ENCODE results near the gene FZD2. TPM values are rescaled to one million over a fixed set of nuclear protein-coding genes. Genes with fewer than 3 reads are reported as not detected.
"Not testable (repeated sequence)": the region's sequence is repeated elsewhere in the genome, so short reads cannot be mapped to it uniquely, and the experiment has no call there.

Gene FZD2
- total and polyA plus RNA-seq, 3 experiments from 2014 or later, result 0.11 TPM; not detected in 2

GRCh38 chr17:44561237-44561623 is 3.9 kb downstream of the FZD2 start:
- CTCF ChIA-PET, result no interaction called here

GRCh38 chr17:44564429-44564828 is 7.1 kb downstream of the FZD2 start:
- Histone ChIP-seq H3K27ac (ENCODE audit: low read depth, low read length) (no peak overlapping the region), H3K36me3 (ENCODE audit: insufficient read depth, low read length) (no peaks in the 10 kb centered on the region), H3K27me3 (ENCODE audit: insufficient read depth, low read length, poor library complexity, severe bottlenecking) (peaks cover 5% of the 10 kb centered on the region), H3K4me3 (ENCODE audit: low read length) (no peak overlapping the region), H3K4me1 (ENCODE audit: insufficient read depth, low read length) (no peaks in the 10 kb centered on the region), H3K9me3 (ENCODE audit: low read length) (no peaks in the 10 kb centered on the region)
- Mint-ChIP-seq H3K4me3 (no peak overlapping the region), H3K9me3 (peaks cover 1 to 5% (median 4%) of the 10 kb centered on the region in 5 donors), H3K36me3 (peaks cover 0 to 5% (median 0%) of the 10 kb centered on the region in 3 donors), H3K27ac (no peak overlapping the region), H3K4me1 (peaks cover 0 to 5% (median 5%) of the 10 kb centered on the region in 3 donors), H3K27me3 (peaks cover 35 to 72% of the 10 kb centered on the region in 2 donors)
- ChIA-PET CTCF (no interaction called here), POLR2A (no interaction called here)
- DNase-seq, result no peak

More at GRCh38 chr17:44561237-44561623, 3.9 kb downstream of the FZD2 start:
- H3K4me3 Mint-ChIP-seq, result no peak overlapping the region
- no peak overlapping the region for H3K27ac Mint-ChIP-seq
- peaks cover 2% of the 10 kb centered on the region for H3K4me1 ChIP-seq (ENCODE audit: insufficient read depth, low read length)
- peaks cover 0 to 7% (median 5%) of the 10 kb centered on the region in 3 donors for H3K36me3 Mint-ChIP-seq
- peaks cover 17% of the 10 kb centered on the region for H3K27me3 ChIP-seq (ENCODE audit: insufficient read depth, low read length, poor library complexity, severe bottlenecking)
- no peaks in the 10 kb centered on the region for H3K9me3 ChIP-seq (ENCODE audit: low read length)
- POLR2A ChIA-PET, result no interaction called here
- no peak overlapping the region for H3K4me3 ChIP-seq (ENCODE audit: low read length)
- no peaks in the 10 kb centered on the region for H3K36me3 ChIP-seq (ENCODE audit: insufficient read depth, low read length)
- peaks cover 11 to 23% (median 18%) of the 10 kb centered on the region in 3 donors for H3K4me1 Mint-ChIP-seq
- no peak for DNase-seq
- peaks cover 1 to 5% (median 4%) of the 10 kb centered on the region in 5 donors for H3K9me3 Mint-ChIP-seq
- H3K27ac ChIP-seq (ENCODE audit: low read depth, low read length), result no peak overlapping the region
- peaks cover 52 to 80% of the 10 kb centered on the region in 2 donors for H3K27me3 Mint-ChIP-seq

- POLR2A ChIA-PET, result no interaction called here
- Mint-ChIP-seq H3K9me3 (peaks cover 1 to 5% (median 4%) of the 10 kb centered on the region in 5 donors), H3K4me3 (no peak overlapping the region), H3K4me1 (peaks cover 0 to 6% (median 5%) of the 10 kb centered on the region in 3 donors), H3K27ac (no peak overlapping the region), H3K36me3 (peaks cover 0 to 5% (median 0%) of the 10 kb centered on the region in 3 donors), H3K27me3 (peaks cover 29 to 62% of the 10 kb centered on the region in 2 donors)
- H3K4me3 ChIP-seq (ENCODE audit: low read length), result no peak overlapping the region
- H3K27ac ChIP-seq (ENCODE audit: low read depth, low read length), result no peak overlapping the region
- H3K4me1 ChIP-seq (ENCODE audit: insufficient read depth, low read length), result no peaks in the 10 kb centered on the region
- DNase-seq, result no peak
- no peaks in the 10 kb centered on the region for H3K36me3 ChIP-seq (ENCODE audit: insufficient read depth, low read length)
- H3K9me3 ChIP-seq (ENCODE audit: low read length), result no peaks in the 10 kb centered on the region
- H3K27me3 ChIP-seq (ENCODE audit: insufficient read depth, low read length, poor library complexity, severe bottlenecking), result no peaks in the 10 kb centered on the region
- CTCF ChIA-PET, result no interaction called here
These were observed 8.7 kb downstream of the FZD2 start for GRCh38 chr17:44565866-44566443.

- H3K27ac ChIP-seq (ENCODE audit: low read depth, low read length); H3K36me3 Mint-ChIP-seq; H3K9me3 ChIP-seq (ENCODE audit: low read length); DNase-seq; H3K9me3 Mint-ChIP-seq; H3K27me3 ChIP-seq (ENCODE audit: insufficient read depth, low read length, poor library complexity, severe bottlenecking); H3K36me3 ChIP-seq (ENCODE audit: insufficient read depth, low read length); H3K4me1 ChIP-seq (ENCODE audit: insufficient read depth, low read length); H3K4me3 ChIP-seq (ENCODE audit: low read length); CTCF ChIA-PET; H3K4me1 Mint-ChIP-seq; POLR2A ChIA-PET: not testable (repeated sequence)
- peak overlapping the region in 3 of 7 donors; percentile 32 to 51 (median 45) for H3K4me3 Mint-ChIP-seq
- peaks cover 20 to 49% of the 10 kb centered on the region in 2 donors for H3K27me3 Mint-ChIP-seq
- H3K27ac Mint-ChIP-seq, result peak overlapping the region in 1 of 8 donors; percentile 63
These were observed 11.1 kb downstream of the FZD2 start for GRCh38 chr17:44568311-44568944.

GRCh38 chr17:44568945-44569858 is 11.9 kb downstream of the FZD2 start:
- ChIA-PET CTCF (no interaction called here), POLR2A (no interaction called here)
- Mint-ChIP-seq H3K27ac (peak overlapping the region in 2 of 8 donors; percentile 63 to 66), H3K36me3 (peaks cover 0 to 4% (median 1%) of the 10 kb centered on the region in 3 donors), H3K9me3 (peaks cover 1 to 5% (median 4%) of the 10 kb centered on the region in 5 donors), H3K4me3 (peak overlapping the region in 4 of 7 donors; percentile 40 to 66 (median 48)), H3K27me3 (peaks cover 25 to 50% of the 10 kb centered on the region in 2 donors), H3K4me1 (peaks cover 0 to 6% (median 5%) of the 10 kb centered on the region in 3 donors)
- no peaks in the 10 kb centered on the region for H3K9me3 ChIP-seq (ENCODE audit: low read length)
- H3K27ac ChIP-seq (ENCODE audit: low read depth, low read length), result no peak overlapping the region
- H3K4me3 ChIP-seq (ENCODE audit: low read length), result no peak overlapping the region
- DNase-seq, result peak in 1 of 5 donors; percentile 30
- H3K36me3 ChIP-seq (ENCODE audit: insufficient read depth, low read length), result no peaks in the 10 kb centered on the region
- no peaks in the 10 kb centered on the region for H3K4me1 ChIP-seq (ENCODE audit: insufficient read depth, low read length)
- H3K27me3 ChIP-seq (ENCODE audit: insufficient read depth, low read length, poor library complexity, severe bottlenecking), result no peaks in the 10 kb centered on the region

GRCh38 chr17:44572801-44573200 is 15.5 kb downstream of the FZD2 start:
- Histone ChIP-seq H3K4me1 (ENCODE audit: insufficient read depth, low read length) (no peaks in the 10 kb centered on the region), H3K27me3 (ENCODE audit: insufficient read depth, low read length, poor library complexity, severe bottlenecking) (no peaks in the 10 kb centered on the region), H3K36me3 (ENCODE audit: insufficient read depth, low read length) (no peaks in the 10 kb centered on the region), H3K4me3 (ENCODE audit: low read length) (no peak overlapping the region), H3K27ac (ENCODE audit: low read depth, low read length) (no peak overlapping the region), H3K9me3 (ENCODE audit: low read length) (no peaks in the 10 kb centered on the region)
- ChIA-PET POLR2A (no interaction called here), CTCF (no interaction called here)
- H3K4me1 Mint-ChIP-seq, result peaks cover 0 to 6% (median 5%) of the 10 kb centered on the region in 3 donors
- H3K4me3 Mint-ChIP-seq, result no peak overlapping the region
- DNase-seq, result no peak
- H3K36me3 Mint-ChIP-seq, result peaks cover 0 to 1% (median 0%) of the 10 kb centered on the region in 3 donors
- no peaks in the 10 kb centered on the region for H3K9me3 Mint-ChIP-seq
- H3K27ac Mint-ChIP-seq, result no peak overlapping the region
- H3K27me3 Mint-ChIP-seq, result peaks cover 20 to 44% of the 10 kb centered on the region in 2 donors

GRCh38 chr17:44575403-44575802 is 18.1 kb downstream of the FZD2 start:
- ChIA-PET POLR2A (no interaction called here), CTCF (no interaction called here)
- Mint-ChIP-seq H3K9me3 (no peaks in the 10 kb centered on the region), H3K4me3 (no peak overlapping the region), H3K27me3 (peaks cover 22 to 48% of the 10 kb centered on the region in 2 donors), H3K4me1 (no peaks in the 10 kb centered on the region), H3K36me3 (peaks cover 0 to 1% (median 0%) of the 10 kb centered on the region in 3 donors), H3K27ac (peak overlapping the region in 1 of 8 donors; percentile 13)
- Histone ChIP-seq H3K4me1 (ENCODE audit: insufficient read depth, low read length) (no peaks in the 10 kb centered on the region), H3K27me3 (ENCODE audit: insufficient read depth, low read length, poor library complexity, severe bottlenecking) (no peaks in the 10 kb centered on the region), H3K9me3 (ENCODE audit: low read length) (no peaks in the 10 kb centered on the region), H3K4me3 (ENCODE audit: low read length) (no peak overlapping the region), H3K27ac (ENCODE audit: low read depth, low read length) (no peak overlapping the region), H3K36me3 (ENCODE audit: insufficient read depth, low read length) (no peaks in the 10 kb centered on the region)
- DNase-seq, result no peak

GRCh38 chr17:44578947-44579346 is 21.7 kb downstream of the FZD2 start:
- ChIA-PET POLR2A (no interaction called here), CTCF (no interaction called here)
- Histone ChIP-seq H3K27ac (ENCODE audit: low read depth, low read length) (no peak overlapping the region), H3K9me3 (ENCODE audit: low read length) (no peaks in the 10 kb centered on the region), H3K27me3 (ENCODE audit: insufficient read depth, low read length, poor library complexity, severe bottlenecking) (no peaks in the 10 kb centered on the region), H3K4me3 (ENCODE audit: low read length) (no peak overlapping the region), H3K36me3 (ENCODE audit: insufficient read depth, low read length) (no peaks in the 10 kb centered on the region), H3K4me1 (ENCODE audit: insufficient read depth, low read length) (no peaks in the 10 kb centered on the region)
- DNase-seq, result no peak
- Mint-ChIP-seq H3K9me3 (no peaks in the 10 kb centered on the region), H3K36me3 (no peaks in the 10 kb centered on the region), H3K4me1 (no peaks in the 10 kb centered on the region), H3K27me3 (peaks cover 23 to 39% of the 10 kb centered on the region in 2 donors), H3K27ac (no peak overlapping the region), H3K4me3 (no peak overlapping the region)

Data from CD8-positive, alpha-beta memory T cell (primary cell).